Stimulated activated CD8-positive, alpha-beta memory T cell treated with anti-CD3 and anti-CD28 coated beads, Interleukin-4, amount 100 ng/mL, for 48 hours (primary cell): ENCODE data around the gene AQR.
"Not testable (repeated sequence)": the region's sequence is repeated elsewhere in the genome, so short reads cannot be mapped to it uniquely, and the experiment has no call there.

Experiments
- DNase-seq: peaks from one replicate; pipeline ENCODE4 v3.0.0-alpha.2; 2020

Gene AQR

DNA sequence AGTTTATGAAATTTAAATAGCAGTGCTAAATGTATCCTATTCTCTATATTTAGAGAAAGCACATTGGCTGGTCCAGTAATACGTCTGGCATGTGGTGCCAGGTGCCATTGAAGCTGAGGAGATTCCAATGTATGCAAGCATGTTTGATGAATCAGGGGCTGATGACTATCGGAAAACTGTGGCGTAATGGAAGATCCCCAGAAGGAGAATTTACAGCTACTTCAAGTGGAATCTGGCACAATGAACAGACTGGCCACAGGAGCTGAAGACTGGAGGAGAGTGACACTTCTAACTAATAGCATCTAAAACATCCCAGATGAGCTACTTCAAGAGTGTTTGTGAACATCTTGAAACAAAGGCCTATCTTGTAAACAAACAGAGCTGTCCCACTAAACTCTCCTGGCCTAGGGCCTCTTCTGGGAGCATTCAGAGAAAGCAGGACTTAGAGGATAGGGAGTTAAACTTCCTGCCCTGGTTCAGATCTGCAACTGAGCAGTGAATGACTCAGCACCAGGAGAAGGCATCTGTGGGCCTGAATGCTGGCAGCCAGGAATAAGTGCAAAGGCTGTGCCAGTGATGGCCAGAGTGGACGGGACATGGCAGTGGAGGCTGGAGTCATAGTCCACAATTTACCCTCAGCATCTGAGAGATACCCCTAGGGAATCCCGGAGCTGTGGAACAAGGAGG lies 159.0 kb downstream of the AQR start:
- DNase-seq = no peak

DNA sequence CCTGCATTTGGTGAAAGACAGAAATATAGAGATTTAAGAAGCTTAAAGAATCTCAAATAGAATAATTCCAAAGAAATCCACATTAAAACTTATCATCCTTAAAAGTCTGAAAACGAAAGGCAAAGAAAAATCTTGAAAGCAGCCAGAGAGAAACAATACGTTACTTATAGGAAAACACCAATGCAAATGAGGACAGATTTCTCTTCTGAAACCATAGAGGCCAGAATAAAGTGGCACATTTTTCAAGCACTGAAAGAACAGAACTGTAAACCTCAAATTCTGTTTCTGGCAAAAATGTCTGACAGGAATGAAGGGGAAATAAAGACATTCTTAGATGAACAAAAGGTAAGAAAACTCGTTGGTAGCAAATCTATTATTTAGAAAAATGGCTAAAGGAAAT lies 160.4 kb downstream of the AQR start:
- DNase-seq = no peak

DNA sequence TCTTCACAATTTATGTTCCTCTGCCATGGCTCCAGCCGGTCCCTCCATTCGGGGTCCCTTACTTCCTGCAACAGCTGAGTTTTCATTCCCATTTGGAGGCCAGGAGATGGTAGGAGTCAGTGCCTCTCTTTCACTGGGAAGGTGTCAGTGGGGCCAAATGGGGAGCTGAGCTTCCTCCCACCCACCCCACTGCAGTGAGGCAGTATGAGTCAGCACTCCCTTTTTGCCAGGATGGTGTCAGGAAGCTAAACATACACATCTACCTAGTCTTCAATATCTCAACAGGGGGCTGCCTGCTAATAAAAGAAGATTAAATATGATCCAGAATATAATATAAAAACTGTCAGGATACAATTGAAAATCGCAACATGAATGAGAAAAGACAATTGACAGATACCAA lies 161.5 kb downstream of the AQR start:
- DNase-seq = no peak

DNA sequence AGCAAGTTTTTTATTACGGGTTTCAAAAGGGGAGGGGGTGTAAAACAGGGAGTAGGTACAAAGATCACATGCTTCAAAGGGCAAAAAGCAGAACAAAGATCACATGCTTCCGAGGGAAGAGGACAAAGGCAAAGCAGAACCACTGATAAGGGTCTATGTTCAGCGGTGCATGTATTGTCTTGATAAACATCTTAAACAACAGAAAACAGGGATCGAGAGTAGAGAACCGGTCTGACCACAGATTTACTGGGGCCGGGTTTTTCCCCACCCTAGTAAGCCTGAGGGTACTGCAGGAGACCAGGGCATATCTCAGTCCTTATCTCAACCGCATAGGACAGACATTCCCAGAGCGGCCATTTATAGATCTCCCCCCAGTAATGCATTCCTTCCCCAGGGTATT lies 162.3 kb downstream of the AQR start:
- DNase-seq = not testable (repeated sequence)

DNA sequence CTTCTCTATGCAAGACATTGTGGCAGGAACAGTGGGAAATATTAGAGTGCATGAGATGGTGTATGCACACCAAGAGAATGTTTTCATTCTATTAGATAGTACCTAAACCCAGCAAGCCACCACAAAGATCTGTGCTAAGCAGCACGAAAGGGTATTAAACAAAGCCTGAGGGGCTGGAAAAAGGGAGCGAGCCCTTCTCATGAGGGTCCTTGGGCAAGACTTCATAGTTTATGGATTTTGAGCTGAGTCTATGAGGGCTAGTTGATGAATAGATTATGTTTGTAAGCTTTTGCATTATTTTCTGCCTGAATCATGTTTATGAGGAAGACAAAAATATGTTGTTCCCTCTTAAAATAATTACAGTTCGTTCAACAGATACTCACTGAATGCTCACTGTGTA lies 164.8 kb downstream of the AQR start:
- no peak for DNase-seq

DNA sequence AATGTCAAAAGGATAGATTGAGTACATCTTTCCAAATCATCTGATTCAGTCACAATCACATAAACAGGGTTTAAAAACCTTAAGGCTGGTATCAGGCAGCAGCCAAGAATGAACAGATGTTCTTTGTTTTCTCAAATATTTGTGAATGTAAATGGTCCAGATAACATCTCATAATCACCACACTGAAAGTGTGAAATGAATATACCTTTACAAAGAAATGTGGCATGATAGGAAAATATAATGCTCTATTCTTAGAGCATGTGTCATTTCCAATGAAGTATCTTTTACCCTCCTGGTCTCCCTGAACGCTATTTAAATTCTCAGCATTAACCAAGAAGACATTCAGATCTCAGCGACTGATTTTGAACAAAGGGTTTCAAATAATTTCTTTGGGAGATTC lies 165.4 kb downstream of the AQR start:
- no peak for DNase-seq

DNA sequence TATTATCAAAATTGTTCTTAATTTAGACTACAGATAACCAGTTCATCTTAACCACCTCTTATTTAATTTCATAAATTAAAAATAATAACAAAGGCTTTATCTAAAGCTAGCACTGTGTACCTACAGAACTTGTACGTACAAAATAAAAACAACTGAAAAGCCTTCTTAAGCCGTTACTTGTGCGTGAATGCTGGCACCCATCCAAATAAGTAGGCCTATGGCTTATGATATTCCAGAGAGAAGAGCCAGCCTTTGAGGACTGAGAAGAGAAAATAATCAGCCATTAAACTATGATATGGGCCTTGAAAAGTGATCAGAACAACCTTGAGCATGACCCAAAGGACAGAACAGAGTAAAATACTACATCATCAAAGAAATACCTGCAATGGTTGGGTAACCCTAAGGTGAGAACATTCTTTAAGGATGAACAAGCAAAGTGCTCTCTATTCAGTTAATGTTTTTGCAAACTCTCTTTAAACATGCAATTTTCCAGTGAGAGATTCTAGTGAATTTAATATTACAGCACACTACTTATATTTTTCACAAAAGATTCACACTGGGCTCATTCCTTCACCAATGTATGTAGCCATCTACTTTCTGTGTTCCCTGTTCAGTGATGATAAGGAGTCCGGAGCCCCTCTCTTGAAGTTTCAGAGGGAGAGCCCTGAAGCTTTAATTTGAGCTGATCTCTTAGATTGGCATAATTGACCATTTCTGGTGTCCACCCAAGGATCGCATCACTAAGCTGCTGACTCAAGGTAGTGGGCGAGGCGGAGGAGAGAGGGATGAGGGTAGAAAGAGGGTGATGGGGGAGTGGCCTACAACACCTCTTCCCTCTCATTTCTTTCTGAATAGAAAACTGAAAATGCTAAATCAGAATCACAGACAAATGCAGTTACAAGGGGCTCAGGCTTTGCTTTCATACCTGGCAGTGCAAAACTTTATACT lies 166.5 kb downstream of the AQR start:
- no peak for DNase-seq

DNA sequence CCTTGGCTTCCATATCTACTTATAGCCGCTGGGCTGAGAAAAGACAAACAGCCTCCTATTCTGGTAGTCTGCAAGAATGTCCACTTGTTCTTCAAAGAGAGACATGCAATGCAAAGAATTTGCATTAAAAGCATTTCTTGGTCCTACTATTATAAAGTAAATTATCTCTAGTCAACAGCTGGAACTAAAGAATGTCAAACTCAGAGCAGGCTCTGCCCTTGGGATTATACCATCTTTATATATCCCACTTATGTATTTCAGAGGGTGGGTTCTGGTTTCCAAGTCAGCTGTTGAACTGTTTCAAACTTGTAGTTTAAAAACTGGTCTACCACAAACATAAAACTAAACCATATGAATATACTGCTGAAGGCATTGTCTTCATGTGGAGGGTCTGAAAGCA lies 167.2 kb downstream of the AQR start:
- DNase-seq = no peak
